NT2/D1 (cell line): ENCODE measurements around the gene DEFB124.

Experiments used
- SUZ12 ChIP-seq: IDR thresholded peaks from 2 replicates; pipeline ENCODE4 v1.6.1; 2011; ENCODE audit not compliant: insufficient read length, insufficient read depth; ENCODE audit errors: extremely low read depth
- YY1 ChIP-seq: IDR thresholded peaks from 2 replicates; pipeline ENCODE4 v1.6.1; 2011; ENCODE audit not compliant: insufficient read length, insufficient read depth
- ZNF274 ChIP-seq: IDR thresholded peaks from 2 replicates; pipeline ENCODE4 v1.6.1; 2011; ENCODE audit warnings: mild to moderate bottlenecking, low read depth, low read length

GRCh38 chr20:31475472-31476293 lies 756 bp upstream of the DEFB124 start:
- TF ChIP-seq YY1 (no peak), ZNF274 (no peak), SUZ12 (no peak)
